NCI-H2227 (cell line): ENCODE measurements around the gene ROM1.
"Not testable (repeated sequence)": the region's sequence is repeated elsewhere in the genome, so short reads cannot be mapped to it uniquely, and the experiment has no call there.

Experiments used
- DNase-seq: peaks from one replicate; lab custom pipeline; 2025; ENCODE audit not compliant: unreplicated experiment; lab: John Stamatoyannopoulos, UW

Gene ROM1

DNA sequence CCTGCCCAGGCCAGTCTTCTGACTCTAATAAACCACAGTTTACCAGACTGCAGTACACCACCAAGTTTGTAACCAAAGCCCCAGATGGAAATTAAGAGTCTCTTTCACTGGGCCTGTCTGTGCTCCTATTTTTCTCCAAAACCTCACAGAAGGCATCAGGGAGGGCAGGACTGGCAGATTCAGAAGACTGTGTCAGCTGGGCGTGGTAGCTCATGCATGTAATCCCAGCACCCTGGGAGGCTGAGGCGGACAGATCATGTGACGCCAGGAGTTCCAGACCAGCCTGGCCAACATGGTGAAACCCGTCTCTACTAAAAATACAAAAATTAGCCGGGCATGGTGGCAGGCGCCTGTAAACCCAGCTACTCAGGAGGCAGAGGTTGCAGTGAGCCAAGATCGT is 27.7 kb upstream of the ROM1 start:
- DNase-seq, result not testable (repeated sequence)

DNA sequence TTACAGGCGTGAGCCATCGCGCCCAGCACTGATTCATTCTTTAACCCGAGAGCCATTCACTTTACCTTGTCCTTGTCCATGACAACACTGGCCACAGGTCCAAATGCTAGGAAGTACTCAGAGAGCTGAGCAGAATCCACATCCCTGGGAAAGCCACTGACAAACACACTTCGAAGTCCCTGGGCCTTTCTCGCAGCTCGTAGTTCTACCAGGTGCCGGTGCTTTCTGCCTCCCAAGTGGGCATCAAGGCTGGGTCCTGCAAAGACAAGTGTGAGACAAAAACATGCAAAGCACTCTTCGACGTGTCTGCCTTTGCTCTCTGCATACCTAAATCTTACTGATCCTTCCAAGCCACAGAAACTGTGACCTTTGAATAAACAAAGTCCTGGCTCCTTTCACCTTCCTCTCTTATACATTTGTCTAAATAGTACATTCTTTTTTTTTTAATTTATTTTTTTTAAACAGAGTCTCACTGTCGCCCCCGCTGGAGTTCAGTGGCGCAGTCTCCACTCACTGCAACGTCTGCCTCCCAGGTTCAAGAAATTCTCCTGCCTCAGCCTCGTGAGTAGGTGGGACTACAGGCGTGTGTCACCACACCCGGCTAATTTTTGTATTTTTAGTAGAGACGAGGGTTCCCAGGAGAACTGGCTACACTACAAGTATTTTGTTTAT is 24.0 kb upstream of the ROM1 start:
- DNase-seq, result peak; percentile 26

DNA sequence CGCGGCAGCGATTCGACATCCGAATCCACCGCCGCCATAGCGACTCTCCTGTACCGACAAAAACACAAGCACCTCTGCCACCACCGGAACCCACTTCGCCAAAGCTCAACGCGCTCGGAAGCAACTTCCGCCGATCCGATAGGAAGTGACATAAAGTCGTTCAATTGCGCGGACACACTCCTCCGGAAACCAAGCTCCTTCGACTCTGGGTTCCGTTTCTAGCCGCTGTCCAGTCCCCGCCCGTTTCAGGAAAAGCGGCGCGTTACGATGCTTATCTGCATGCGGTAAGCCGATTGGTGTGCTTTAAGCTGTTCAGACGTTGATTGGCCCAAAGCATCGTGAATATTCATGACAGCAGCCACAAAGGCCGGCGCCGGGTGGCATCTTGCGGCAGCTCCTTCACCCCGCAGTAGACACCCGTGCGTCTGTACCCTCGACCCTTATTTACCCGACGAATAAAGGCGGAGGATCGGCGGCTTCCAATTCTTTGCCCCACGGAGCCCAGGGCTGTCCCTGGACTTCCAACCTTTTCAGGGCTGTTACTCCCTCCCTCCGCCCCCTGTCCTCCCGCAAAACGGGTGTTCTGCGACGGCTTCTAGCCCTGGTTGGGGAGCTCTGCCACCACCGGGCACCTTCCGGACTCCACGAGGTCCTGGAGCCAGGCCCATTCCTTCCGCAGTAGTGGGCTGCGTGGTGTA is 21.5 kb upstream of the ROM1 start, which contains the start of gene TUT1:
Gene TUT1, minus strand, starts transcription at position 76 of the 698 bp plus-strand sequence. Its CDS starts 38 bp downstream, at position 38.
- DNase-seq, result peak; percentile 99

DNA sequence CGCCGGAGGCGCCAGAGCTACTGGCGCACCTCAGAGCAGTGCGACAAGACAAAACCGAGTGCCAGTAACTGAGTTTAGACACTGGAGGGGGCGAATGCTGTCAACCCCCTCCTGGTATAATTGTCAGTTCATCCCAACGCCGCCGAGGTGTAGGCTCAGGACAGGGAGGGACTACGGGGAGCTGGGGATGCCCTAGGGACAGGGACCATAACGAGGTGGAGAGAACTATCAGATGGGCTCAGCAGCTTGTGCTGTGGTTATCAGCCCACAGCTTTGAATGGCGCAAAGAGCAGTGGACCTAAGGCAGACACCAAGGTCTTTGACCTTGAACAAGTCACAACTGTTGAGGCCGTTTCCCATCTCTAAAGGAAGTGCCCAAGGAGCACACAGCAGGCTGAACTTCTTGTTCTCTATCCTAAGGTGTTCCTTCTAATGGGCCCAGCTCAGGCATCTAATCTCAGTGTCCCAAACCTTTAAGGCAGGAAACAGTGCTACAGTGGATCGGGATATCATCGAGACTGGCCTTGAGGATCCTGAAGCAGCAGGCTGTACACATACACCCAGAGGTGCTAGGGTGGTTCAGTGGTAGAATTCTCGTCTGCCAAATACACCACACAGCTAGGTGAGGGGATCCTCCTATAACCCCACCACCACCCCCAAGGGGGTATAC is 20.8 kb upstream of the ROM1 start:
- no peak for DNase-seq

DNA sequence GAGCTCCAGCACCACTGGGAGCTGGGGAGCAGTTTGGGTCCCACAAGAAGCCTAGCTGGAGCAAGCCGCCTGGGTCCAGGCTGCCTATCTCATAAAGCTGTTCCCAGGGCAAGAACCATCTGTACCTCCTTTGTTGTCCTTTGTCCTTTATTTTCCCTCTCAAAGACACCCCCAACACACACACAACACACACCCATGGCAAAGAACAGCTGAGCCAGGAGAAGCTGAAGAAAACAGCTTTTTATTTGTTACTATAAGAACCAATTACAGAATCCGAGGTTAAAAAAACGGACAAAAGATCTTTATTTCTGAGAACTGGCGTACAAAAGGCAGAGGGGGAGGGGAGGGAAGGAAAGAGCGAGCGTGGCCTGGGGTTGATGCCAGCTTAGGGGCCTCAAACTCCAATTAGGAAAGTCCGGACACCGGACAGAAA is 20.1 kb upstream of the ROM1 start:
- no peak for DNase-seq

DNA sequence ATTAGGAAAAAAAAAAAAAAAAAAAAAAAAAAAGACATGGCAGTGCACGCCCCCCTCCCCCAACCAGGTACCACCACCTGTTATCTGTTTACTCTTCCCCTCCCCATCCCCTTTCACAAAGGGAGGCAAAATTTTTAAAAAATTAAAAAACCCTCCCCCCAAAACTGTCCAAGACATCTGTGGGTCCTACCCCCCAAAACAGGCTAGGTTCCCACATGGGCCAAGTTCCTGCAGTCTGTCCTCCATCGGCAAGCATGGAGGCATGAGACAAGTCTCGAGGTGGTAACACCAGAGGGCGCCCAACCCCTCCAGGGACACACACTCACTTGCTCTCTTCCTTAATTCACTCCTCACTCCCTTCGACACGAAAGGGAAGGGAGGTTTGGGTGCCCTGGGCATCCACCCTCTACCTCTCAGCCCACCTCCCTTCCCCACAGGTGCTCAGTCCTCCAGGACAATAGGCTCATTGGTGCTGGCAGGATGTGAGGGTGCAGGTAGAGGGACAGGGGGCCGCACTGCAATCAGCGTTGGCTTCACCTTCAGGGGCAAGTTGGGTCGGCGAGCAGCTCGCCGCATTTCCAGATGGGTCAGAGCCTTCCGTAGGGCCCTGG is 19.5 kb upstream of the ROM1 start:
- DNase-seq, result peak; percentile 78

DNA sequence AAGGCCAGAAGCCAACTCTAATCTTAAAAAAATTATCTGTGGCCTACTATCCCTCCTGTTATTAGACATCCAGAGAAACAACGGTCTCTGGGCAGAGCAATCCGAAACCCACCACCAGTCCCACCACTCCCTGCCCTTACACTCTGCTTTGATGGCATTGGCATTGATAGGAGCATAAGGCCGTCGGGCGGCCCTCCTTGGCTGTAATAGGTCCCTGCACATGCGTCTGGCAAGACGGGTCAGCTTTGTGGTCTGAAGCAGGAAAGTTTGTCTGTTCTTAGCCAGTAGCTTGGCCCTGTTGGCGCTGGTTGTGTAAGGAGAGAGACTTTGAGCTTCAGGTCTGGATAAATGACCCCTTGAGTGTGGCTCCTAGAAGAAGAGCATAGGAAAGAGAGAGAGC is 17.9 kb upstream of the ROM1 start:
- DNase-seq, result no peak

DNA sequence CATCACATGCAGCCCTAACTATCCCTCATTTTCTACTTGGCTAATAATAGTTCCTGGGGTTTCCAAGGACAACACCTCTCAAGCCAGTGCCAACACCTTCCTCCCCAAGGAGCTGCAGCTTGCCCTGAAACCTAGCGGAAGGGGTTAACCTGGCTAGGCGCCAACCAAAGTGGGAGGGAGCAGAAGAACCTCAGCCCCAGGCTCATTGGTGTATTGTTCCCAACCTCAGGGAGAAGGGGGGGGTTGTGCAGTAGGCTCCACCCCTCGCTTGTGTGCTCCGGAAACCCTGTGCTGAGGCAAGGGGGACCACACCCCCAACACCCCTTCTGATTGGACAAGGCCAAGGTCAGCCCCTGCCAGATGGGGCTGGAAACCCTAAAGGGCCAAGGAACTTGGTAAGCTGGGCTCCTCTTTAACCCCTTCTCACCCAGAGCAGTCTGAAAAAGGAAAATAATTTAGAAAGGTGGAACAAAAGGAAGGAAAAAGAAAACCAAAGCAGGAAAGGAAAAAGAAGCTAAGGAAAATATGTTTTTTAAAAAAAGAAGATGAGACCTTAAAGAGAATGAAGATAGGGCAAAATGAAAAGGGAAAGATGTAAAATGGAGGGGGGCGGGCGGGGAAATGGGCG is 13.9 kb upstream of the ROM1 start:
- DNase-seq, result peak; percentile 99

DNA sequence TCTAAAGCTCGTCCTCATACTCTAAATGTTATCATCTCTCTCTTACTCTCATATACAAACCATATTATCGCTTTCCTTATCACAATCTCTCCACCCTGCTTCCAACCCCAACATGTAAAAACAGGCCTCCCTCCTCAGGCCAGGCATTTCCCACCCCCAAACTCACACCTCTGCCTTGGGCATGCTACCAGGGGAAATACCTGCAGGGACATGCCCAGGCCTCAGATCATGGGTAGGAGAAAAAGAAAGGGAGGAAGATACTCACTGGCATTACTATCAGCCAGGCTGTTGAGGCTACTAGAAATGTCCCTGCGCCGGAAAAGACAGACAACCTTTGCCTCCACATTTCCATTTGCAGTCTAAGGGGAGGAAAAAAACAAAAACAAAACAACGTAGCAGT is 13.2 kb upstream of the ROM1 start:
- DNase-seq, result no peak

DNA sequence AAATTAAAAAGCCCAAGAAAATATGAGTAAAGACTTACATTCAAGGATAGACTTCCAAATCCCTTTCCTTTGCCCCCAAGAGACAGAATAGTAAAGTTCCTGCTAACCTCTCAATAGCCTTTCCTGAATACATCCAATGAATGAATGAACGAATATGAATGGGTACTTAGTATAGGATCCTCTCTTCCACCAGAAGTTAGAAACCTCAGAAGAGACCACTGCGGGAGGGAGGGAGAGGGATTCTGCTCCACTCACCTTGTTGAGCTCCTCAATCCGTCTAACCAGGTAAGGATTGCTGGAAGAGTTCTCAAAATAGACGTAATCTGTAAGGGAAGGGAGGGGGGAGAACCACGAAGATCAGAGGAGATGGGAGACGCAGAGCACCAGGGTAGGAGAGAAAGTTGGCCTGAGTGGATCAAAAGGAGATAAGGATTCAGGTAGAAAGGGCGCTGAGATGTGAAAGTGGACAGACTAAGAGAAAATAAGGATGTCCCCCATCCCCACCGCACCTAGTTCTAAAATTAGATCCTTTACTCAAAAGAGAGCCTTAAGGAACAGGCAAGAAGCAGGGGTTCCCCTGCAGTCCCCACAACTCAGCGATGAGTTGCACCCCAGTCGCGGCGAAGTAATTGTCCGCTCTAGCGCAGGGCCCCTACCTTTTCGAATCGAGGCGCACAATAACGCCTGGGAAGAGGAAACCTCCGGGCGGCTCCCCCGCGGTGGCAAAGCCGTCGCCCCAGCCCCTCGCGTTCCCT is 12.5 kb upstream of the ROM1 start:
- DNase-seq, result no peak

DNA sequence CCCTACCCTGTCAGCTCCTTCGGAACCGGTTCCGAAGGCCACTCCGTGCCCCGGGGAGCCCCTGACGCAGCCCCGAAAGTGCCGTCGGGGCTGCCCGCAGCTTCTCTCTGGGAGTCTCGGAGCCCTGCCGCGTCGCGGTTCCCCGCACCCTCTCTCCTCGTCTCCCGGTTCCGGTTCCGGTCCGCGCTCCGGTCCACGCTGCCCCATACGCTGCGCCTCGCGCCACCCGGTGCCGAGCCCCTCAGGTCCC is 12.0 kb upstream of the ROM1 start:
- DNase-seq, result no peak

DNA sequence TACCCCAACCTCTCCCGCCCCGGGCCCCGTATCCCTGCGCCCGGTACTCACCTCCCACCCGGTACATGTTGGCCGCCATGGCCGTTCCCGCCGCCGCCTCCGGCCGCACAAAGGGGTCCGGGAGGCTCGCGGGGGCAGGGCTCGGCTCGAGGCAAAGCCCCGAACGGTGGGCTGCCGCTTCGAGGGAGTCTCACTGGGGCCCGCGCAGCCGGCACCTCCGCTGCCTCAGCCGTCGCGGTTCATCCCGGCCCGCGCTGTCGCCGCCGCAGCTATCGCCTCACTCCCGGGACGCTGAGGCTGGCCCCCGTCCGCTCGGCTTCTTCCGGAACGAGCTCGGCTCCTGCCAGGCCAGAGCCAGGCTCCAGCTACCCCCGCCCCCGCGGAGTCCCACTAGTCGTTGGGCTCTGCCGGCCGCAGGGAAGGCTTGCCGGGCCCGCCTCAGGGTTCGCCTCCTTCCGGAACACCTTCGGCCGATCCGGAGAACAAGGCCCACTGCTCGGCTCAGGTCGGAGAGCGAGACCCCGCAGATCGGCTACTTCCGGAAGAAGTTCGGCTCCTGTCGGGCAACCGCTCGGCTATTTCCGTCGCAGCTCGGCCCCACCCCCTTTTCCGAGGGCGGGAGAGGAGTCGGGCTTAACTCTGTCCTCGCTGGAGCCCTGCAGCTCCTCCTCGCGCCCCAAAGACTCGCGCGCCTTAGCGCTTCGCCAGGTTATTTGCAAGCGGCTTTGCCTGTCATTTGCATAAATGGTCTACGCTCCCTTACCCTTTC is 11.5 kb upstream of the ROM1 start, which contains the start of gene MTA2:
Gene MTA2, minus strand, starts transcription at position 494 of the 769 bp plus-strand sequence. Its CDS starts 415 bp downstream, at position 79.
- peak; percentile 99 for DNase-seq

DNA sequence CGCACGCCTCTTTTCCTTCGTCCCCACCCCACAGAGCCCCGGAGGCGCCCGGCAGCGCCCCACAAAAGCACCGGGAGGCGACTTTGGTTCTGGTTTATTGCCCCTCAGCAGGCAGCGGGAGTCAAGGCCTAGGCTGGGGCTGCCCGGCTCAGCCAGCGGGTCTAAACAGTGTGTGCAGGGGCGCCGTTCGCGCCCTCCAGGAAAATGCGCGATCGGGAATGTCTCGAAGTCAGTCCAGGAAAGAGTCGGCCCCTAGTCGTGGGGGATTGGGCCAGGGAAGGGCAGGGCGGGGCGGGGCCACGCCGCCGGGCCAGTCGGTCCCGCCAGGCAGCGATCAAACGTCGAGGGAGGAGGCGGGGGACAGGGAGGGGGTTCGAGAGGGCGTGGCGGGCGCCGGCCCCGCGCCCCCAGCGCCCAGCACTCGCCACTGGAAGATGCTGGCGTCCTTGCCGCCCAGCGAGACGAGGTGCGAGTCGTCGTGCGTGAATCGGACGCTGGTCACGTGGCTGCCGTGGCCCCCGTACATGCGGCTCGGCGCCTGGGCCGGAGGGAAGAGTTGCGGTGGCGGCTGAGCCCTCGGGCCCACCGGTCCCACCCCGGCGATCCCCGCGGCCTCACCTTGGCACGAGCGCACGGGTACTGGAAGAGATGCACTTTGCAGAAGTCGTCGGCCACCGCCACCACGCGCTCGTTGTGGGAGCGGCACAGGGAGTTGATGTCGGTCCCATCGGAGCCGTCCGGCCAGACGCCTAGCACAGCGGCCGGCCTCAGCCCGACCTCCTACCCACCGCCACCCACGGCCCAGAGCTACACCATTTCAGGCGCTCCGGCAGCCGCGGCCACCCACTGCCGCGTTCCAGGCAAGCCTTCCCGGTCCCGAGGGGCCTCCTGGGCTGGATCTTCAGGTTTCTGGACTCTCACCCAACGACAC is 10.7 kb upstream of the ROM1 start:
- DNase-seq, result peak; percentile 80

DNA sequence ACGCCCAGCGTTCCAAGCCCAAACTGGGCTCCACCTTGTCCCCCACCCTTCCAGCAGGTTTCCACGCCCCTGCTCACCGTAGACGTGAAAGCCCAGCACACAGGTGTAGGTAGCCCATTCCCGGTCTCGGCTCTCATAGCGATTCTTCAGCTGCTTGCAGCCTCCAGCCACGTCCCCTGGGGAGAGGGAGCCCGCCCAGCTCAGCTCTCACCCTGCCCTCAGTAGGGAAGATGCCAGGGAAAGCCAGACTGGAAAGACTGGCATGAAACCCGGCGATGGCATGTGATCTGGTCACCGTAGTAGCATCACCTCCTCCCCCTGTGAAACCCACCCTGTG is 10.0 kb upstream of the ROM1 start:
- no peak for DNase-seq

DNA sequence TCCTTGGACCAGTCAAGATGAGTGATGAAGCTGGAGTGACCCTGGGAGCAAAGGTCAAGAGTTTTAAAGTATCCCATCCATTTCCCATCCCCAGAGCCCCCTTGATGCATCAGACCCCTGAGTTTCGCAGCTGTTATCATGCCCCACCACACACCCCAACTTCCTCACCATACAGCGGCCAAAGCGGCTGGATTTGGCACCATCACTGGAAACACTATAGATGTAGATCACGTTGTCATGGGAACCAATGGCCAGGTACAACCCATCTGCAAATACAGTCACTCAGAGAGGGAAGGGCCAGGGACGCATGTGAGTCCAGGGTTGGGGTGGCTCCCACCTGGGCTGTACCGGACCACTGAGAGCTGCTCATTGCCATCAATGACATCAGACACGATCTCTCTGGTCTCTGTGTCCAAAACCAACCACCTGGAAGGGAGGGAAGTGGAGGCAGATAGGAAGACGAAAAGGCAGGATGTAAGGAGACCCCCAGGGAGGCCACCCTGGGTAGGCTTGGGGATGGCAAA is 9.2 kb upstream of the ROM1 start:
- no peak for DNase-seq

DNA sequence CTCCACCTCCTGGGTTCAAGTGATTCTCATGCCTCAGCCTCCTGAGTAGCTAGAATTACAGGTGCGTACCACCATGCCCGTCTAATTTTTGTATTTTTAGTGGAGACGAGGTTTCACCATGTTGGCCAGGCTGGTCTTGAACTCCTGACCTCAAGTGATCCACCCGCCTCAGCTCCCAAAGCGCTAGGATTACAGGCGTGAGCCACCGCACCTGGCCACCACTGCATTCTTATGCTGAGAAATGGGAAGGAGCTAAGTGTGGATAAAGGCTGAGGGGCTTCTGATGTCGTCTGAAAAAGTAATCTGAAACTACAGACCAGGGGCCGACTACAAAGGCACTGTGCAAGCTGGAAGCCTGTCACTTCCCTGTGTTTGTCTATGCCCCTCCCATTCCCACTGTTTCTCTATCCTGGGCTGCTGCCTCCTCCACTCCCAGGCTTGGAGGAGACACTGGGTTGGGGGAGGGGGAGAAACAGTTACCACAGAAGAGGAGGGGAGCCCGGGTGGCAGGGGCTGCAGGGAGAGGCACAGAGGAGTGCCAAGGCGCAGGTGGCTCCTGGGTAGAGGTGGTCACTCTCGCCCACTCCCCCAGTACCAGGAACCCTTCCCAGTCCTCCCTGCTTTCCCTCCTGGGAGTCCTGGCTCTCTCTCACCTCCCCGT is 8.5 kb upstream of the ROM1 start:
- DNase-seq, result peak; percentile 63

DNA sequence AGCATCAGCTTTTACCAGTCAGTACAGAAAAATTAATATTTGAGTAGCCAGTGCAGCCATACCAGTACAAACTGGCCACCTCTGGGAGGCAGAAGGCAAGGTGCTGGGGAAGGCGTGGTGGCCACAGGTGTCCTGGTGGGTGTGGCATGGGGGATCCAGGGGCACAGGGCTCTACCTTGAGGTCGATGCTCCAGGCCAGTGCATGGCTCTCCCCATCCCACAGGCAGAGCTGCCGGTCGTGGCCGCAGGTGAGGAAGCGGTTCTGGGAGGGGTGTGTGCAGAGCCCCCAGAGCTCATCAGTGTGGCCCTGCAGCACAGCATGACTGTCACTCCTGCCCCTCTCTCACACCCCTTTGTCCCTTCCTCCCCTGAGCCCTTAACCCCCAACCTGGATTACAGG is 7.6 kb upstream of the ROM1 start:
- no peak for DNase-seq

DNA sequence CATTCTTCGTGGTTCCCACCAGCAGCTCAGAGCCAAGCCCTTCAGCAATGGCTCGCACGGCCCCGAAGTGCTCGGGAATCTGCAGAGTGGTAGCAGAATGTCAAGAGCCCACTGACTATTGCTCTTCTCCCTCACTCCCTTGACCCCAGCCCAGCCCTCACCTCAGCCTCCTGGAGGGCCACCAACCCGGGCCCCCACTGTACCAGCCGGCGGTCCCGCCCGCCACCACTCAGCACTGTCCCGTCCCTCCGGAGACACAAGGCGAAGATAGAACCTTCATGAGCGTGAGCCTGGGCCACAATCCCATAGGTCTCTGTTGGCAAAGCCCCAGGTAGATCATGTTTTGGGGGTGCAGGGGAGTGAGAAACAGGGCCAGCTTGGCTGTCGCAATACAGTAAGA is 7.2 kb upstream of the ROM1 start:
- DNase-seq, result no peak
